IMR-90 (cell line): Measurements from ENCODE around the gene MCUR1.

Experiments
- CHD1 ChIP-seq: IDR thresholded peaks from 2 replicates; pipeline ENCODE4 v1.6.1; 2012; ENCODE audit warnings: low read depth, low read length, improper control_type of control experiment
- MXI1 ChIP-seq: IDR thresholded peaks from 2 replicates; pipeline ENCODE4 v1.6.1; 2012; ENCODE audit warnings: low read depth, mild to moderate bottlenecking, low read length, moderate library complexity, borderline replicate concordance
- POLR2A ChIP-seq: IDR thresholded peaks from 2 replicates; pipeline ENCODE4 v1.6.1; 2012; ENCODE audit warnings: mild to moderate bottlenecking, low read depth, low read length
- TF ChIP-seq, protein P1 (sequence below): conservative IDR thresholded peaks from 2 replicates; pipeline ENCODE4 v1.5.1; 2012; ENCODE audit warnings: mild to moderate bottlenecking, low read depth, low read length, improper control_type of control experiment

DNA sequence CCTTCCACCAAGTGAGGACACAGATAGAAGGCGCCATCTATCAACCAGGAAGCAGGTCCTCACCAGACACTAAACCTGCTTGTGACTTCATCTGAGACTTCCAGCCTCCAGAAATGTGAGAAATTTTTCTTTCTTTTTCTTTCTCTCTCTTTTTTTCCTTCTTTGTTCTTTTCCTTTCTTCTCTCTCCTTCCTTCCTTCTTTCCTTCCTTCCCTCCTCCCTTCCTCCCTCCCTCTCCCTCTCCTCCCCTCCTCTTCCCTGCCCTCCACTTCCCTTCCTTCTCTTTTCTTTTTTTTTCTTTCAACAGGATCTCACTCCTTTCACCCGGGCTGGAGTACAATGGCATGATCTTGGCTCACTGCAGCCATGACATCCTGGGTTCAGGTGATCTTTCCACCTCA, 37.4 kb upstream of the MCUR1 start:
- TF ChIP-seq MXI1, result no peak
- TF ChIP-seq, protein P1, sequence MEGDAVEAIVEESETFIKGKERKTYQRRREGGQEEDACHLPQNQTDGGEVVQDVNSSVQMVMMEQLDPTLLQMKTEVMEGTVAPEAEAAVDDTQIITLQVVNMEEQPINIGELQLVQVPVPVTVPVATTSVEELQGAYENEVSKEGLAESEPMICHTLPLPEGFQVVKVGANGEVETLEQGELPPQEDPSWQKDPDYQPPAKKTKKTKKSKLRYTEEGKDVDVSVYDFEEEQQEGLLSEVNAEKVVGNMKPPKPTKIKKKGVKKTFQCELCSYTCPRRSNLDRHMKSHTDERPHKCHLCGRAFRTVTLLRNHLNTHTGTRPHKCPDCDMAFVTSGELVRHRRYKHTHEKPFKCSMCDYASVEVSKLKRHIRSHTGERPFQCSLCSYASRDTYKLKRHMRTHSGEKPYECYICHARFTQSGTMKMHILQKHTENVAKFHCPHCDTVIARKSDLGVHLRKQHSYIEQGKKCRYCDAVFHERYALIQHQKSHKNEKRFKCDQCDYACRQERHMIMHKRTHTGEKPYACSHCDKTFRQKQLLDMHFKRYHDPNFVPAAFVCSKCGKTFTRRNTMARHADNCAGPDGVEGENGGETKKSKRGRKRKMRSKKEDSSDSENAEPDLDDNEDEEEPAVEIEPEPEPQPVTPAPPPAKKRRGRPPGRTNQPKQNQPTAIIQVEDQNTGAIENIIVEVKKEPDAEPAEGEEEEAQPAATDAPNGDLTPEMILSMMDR, result no peak
- no peak for TF ChIP-seq POLR2A
- TF ChIP-seq CHD1, result no peak
